Fibroblast of lung (primary cell): ENCODE data around the gene TRAP1.

Source experiments
- EZH2 ChIP-seq: IDR thresholded peaks from 2 replicates; pipeline ENCODE4 v1.5.1; 2012; ENCODE audit warnings: low read length, control low read depth, mild to moderate bottlenecking; ENCODE audit errors: missing control alignments
- TF ChIP-seq, protein P1 (sequence below), 2 donors: IDR thresholded peaks in 1 of 2; conservative IDR thresholded peaks in 1 of 2; 1 replicate in 1 of 2; 2 replicates in 1 of 2; pipeline ENCODE4 v1.5.1; 2011 to 2012; ENCODE audit warnings: low read length in 2 of 2, control low read depth in 1 of 2, inconsistent platforms in 1 of 2, low read depth in 1 of 2, mild to moderate bottlenecking in 1 of 2

DNA sequence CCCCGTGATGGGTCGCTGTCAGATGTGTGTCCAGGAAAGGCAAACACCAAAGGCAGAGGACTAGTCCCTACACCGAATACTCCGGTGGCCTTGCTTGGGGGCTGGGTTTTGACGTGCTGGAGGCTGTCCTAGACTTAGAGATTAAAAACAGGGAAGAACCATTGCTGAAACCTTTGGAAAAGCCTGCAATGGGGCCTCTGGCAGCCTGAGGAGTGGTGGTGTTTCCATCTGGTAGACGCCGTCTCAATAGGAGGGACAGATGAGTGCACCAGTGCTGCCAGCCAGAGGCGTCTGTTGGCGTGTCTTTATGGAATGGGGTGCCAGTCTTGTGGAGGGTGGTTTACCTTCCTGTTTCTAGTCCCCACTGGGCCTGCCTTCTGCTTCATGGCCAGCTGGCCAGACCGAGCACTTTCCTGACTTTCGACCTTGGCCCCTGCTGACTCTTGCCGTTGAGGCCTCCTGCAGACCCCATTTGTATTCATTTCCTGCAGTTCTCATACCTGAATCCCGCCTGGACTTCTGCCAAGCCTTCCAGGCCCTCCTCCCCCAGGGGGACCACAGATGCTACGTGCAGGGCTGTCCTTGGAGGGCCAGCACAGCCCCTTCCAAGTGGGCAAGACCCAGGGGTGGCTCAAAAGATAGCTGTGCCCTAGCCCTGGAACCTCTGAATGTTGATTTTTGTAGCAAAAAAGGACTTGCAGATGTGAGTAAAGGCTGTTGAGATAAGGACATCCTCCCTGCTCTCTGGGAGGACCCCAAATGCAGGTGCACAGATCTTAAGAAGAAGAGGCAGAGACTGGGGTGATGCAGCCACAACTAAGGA lies 64.7 kb downstream of the TRAP1 start:
- TF ChIP-seq, protein P1, sequence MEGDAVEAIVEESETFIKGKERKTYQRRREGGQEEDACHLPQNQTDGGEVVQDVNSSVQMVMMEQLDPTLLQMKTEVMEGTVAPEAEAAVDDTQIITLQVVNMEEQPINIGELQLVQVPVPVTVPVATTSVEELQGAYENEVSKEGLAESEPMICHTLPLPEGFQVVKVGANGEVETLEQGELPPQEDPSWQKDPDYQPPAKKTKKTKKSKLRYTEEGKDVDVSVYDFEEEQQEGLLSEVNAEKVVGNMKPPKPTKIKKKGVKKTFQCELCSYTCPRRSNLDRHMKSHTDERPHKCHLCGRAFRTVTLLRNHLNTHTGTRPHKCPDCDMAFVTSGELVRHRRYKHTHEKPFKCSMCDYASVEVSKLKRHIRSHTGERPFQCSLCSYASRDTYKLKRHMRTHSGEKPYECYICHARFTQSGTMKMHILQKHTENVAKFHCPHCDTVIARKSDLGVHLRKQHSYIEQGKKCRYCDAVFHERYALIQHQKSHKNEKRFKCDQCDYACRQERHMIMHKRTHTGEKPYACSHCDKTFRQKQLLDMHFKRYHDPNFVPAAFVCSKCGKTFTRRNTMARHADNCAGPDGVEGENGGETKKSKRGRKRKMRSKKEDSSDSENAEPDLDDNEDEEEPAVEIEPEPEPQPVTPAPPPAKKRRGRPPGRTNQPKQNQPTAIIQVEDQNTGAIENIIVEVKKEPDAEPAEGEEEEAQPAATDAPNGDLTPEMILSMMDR (conservative IDR thresholded peaks at IDR 0.05 in 1 of 2, IDR thresholded peaks at IDR 0.05 in 1 of 2; ENCODE audit: low read depth in 1 of 2, low read length in 2 of 2), result no peak
- no peak for TF ChIP-seq EZH2
